Left ventricle myocardium inferior (tissue), 1 donor: Measurements from ENCODE around the gene CYP19A1. TPM values are rescaled to one million over a fixed set of nuclear protein-coding genes. Genes with fewer than 3 reads are reported as not detected.

Experiments
- DNase-seq: peaks from one replicate; pipeline ENCODE4 v3.0.0-alpha.2; 2020
- H3K27ac ChIP-seq: fragments of 200-600 bp; replicated peaks from 2 replicates; pipeline ENCODE4 v1.8.0; 2021
- H3K27me3 ChIP-seq: fragments of 200-600 bp; 2 replicates; pipeline ENCODE4 v1.8.0; 2021; ENCODE audit warnings: low read depth
- H3K36me3 ChIP-seq: fragments of 200-600 bp; 2 replicates; pipeline ENCODE4 v1.8.0; 2021
- H3K4me1 ChIP-seq: fragments of 200-600 bp; 2 replicates; pipeline ENCODE4 v1.8.0; 2021
- H3K4me3 ChIP-seq: fragments of 200-600 bp; 2 replicates; pipeline ENCODE4 v1.8.0; 2021; ENCODE audit warnings: mild to moderate bottlenecking, moderate library complexity
- H3K9me3 ChIP-seq: fragments of 200-600 bp; replicated peaks from 2 replicates; pipeline ENCODE4 v1.8.0; 2021
- intact Hi-C: fragments of 100-400 bp; cut with micrococcal nuclease; formaldehyde crosslinking; loops from one replicate; pipeline ENCODE4 v1.11.0; 2022
- total RNA-seq: library from RNA; stranded (reverse); fragmentation: NEBNext Ultra II Directional; extraction: Animal tissue kit (Norgen Biotek cat#: 25700); gene quantifications from one replicate; pipeline ENCODE4 v1.2.1, GENCODE V29; 2021
- TF ChIP-seq, protein P1 (sequence below): fragments of 200-600 bp; IDR thresholded peaks from 2 replicates; pipeline ENCODE4 v1.8.0; 2021; ENCODE audit warnings: antibody characterized with exemption, mild to moderate bottlenecking, borderline replicate concordance
- donor health status: DM: no; HTN: yes; CAD: no; lungs with severe emphysema.

The CYP19A1 gene
- total RNA-seq, 1 donor from 2014 or later: 0.60 TPM

DNA sequence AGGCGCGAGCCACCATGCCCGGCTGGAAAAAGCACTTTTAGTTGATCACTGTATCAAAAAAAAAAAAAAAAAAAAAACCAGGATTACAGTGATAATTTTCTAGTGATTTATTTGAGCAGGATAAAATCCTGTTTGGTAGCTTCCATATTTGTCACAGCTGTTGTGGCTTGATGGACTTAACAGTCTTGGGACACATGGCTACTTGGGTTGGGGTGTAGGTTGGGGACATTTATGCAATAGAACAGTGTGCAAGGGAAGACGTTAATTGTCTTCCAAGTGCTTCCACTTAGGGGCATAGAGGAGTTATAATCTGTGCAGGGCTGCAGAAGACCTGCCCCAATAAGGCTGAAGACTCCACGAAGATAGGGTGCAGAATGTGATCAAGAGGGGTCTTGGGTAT, 136.8 kb downstream of the CYP19A1 start:
- TF ChIP-seq, protein P1, sequence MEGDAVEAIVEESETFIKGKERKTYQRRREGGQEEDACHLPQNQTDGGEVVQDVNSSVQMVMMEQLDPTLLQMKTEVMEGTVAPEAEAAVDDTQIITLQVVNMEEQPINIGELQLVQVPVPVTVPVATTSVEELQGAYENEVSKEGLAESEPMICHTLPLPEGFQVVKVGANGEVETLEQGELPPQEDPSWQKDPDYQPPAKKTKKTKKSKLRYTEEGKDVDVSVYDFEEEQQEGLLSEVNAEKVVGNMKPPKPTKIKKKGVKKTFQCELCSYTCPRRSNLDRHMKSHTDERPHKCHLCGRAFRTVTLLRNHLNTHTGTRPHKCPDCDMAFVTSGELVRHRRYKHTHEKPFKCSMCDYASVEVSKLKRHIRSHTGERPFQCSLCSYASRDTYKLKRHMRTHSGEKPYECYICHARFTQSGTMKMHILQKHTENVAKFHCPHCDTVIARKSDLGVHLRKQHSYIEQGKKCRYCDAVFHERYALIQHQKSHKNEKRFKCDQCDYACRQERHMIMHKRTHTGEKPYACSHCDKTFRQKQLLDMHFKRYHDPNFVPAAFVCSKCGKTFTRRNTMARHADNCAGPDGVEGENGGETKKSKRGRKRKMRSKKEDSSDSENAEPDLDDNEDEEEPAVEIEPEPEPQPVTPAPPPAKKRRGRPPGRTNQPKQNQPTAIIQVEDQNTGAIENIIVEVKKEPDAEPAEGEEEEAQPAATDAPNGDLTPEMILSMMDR: no peak
- Histone ChIP-seq H3K36me3 (no peaks in the 10 kb centered on the region), H3K9me3 (no peaks in the 10 kb centered on the region), H3K27me3 (peaks cover 35% of the 10 kb centered on the region), H3K4me1 (no peaks in the 10 kb centered on the region), H3K4me3 (no peak overlapping the region), H3K27ac (no peak overlapping the region)
- no peak for DNase-seq
- intact Hi-C loops: no loop called here

DNA sequence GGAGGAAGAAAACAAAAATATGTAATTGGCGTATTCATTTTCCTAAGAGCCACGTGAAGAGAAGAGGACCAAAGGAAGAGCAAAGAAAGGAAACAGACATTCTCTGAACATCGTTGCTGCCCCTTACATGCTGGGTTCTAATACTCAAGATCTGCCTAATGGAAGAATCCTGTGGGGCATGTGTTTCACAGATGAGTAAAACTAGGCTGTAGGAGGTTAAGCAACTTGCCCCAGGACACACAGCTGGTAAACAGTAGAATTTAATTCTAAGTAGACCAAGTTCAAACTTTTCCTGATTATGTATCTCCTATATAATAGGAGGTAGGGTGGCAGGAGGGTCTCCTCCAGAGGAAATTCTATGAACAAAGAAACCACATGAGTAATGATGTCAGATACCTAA, 137.6 kb downstream of the CYP19A1 start:
- Histone ChIP-seq H3K9me3 (no peaks in the 10 kb centered on the region), H3K27ac (no peak overlapping the region), H3K4me3 (no peak overlapping the region), H3K27me3 (peaks cover 43% of the 10 kb centered on the region), H3K4me1 (no peaks in the 10 kb centered on the region), H3K36me3 (no peaks in the 10 kb centered on the region)
- intact Hi-C loops: no loop called here
- TF ChIP-seq, protein P1: no peak
- no peak for DNase-seq

DNA sequence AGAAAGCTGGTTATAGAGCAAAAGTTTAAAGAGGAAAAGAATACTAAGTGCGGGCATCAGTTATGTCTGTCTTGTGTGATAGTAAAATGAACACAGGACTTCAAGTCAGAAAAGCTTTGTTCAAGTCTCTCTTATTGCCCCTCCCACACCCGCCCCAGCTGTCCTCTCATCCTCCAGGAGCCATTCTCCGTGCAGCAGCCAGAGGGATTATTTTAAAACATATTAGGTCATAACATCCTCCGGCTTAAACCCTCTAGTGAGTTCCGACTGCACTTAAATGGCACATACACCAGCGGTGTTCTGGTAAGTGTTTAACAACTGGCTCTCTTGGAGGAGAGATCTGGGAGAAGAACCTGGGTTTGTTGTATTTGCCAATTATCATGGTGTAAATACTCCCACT, 138.9 kb downstream of the CYP19A1 start:
- Histone ChIP-seq H3K27ac (no peak overlapping the region), H3K4me1 (no peaks in the 10 kb centered on the region), H3K36me3 (no peaks in the 10 kb centered on the region), H3K9me3 (no peaks in the 10 kb centered on the region), H3K27me3 (peaks cover 47% of the 10 kb centered on the region), H3K4me3 (no peak overlapping the region)
- intact Hi-C loops: no loop called here
- no peak for DNase-seq
- TF ChIP-seq, protein P1: no peak

DNA sequence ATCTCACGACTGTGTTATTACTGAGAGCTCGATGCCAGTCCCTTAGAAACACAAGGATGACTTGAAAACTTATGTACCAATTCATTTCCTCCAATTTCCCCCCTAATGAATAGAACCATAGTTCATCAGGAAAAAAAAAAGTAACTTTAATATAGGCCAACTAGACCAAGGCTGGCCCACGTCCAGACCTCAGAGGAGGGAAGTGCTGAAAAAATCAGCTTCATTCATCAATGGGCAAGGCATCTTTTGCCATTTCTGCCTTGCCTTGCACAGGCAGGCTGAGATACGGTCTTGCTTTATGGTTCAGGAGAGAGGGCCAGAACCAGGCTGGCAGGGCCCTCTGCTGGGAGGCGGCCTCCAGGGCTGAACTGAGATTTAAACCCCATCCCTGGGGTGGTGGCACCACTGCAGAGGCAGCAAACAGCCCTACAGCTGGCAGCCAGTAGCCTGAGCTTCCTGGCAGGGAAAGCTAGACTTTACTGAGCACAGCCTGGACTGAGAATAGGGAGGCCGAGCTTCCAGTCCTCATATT, 139.6 kb downstream of the CYP19A1 start:
- Histone ChIP-seq H3K4me1 (no peaks in the 10 kb centered on the region), H3K36me3 (no peaks in the 10 kb centered on the region), H3K9me3 (no peaks in the 10 kb centered on the region), H3K27ac (no peak overlapping the region), H3K27me3 (peaks cover 44% of the 10 kb centered on the region), H3K4me3 (no peak overlapping the region)
- no peak for DNase-seq
- intact Hi-C loops: no loop called here
- TF ChIP-seq, protein P1: no peak

DNA sequence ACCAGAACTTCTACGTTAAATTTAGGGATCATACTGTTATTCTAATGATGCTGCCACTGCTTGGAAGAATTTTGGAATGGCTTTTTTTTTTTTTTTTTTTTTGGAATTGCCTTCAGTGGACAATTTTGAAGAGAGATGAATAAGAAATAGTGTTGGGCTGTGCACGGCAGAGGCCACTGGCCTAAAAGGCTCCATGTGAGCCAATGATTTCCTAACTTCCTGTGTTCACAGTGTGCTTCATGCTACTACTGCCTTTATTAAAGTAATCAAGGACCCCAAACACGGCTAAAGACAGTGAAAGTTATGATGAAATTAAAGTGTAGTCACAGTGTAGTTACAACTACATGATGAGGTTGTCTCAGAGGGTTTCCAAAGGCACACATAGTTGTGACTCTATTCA, 142.9 kb downstream of the CYP19A1 start:
- DNase-seq: no peak
- no peaks in the 10 kb centered on the region for H3K9me3 ChIP-seq
- H3K4me3 ChIP-seq: no peak overlapping the region
- H3K4me1 ChIP-seq: peaks cover 25% of the 10 kb centered on the region
- no peak overlapping the region for H3K27ac ChIP-seq
- intact Hi-C loops: no loop called here
- TF ChIP-seq, protein P1: no peak
- H3K36me3 ChIP-seq: no peaks in the 10 kb centered on the region
- peaks cover 33% of the 10 kb centered on the region for H3K27me3 ChIP-seq

DNA sequence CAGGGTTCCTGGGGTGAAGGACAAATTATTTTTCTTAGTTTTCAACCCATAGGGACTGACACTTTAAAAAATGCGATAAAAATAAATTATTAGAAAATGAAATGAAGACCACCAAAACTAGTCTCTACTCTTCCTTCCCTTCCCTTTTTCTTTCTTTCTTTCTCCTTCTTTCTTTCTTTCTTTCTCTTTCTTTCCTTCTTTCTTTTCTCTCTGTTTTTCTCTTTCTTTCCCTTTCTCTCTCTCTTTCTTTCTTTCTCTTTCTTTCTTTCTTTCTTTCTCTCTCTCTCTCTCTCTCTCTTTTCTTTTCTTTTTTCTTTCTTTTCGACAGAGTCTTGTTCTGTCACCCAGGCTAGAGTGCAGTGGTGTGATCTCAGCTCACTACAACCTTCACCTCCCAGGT, 144.4 kb downstream of the CYP19A1 start:
- TF ChIP-seq, protein P1: no peak
- Histone ChIP-seq H3K4me1 (peaks cover 40% of the 10 kb centered on the region), H3K4me3 (no peak overlapping the region), H3K27ac (no peak overlapping the region), H3K27me3 (peaks cover 31% of the 10 kb centered on the region), H3K9me3 (no peaks in the 10 kb centered on the region), H3K36me3 (no peaks in the 10 kb centered on the region)
- intact Hi-C loops: loop anchor here (2.0 kb wide), 1 partner anchor 31 kb away; no protein-coding TSS in a partner anchor
- no peak for DNase-seq
